H1 (cell line): Measurements from ENCODE around the gene CTIF. TPM values are rescaled to one million over a fixed set of nuclear protein-coding genes. Genes with fewer than 3 reads are reported as not detected.

Experiments
- CTCF ChIA-PET: fragments of 300-600 bp; sonication (Branson Sonifier 250); formaldehyde crosslinking; loops from one replicate; lab custom pipeline; 2021; ENCODE audit not compliant: partially characterized antibody; lab: Charles Lee
- POLR2A ChIA-PET: fragments of 300-600 bp; sonication (Branson Sonifier 250); formaldehyde crosslinking; loops from one replicate; lab custom pipeline; 2021; ENCODE audit warnings: inconsistent platforms; ENCODE audit not compliant: partially characterized antibody; lab: Charles Lee
- DNase-seq, 2 experiments: peaks; one replicate each; pipeline versions ENCODE4 v3.0.0 to v3.0.0-alpha.2; 2010 to 2022; ENCODE audit warnings: low spot score in 2 of 2, low read depth in 1 of 2, mixed read lengths in 1 of 2
- FAIRE-seq: peaks from 2 replicates; lab custom pipeline; 2011; peaks lifted over from hg19 to GRCh38; lab: Jason Lieb, UNC
- H2AFZ ChIP-seq: 2 replicates; pipeline ENCODE4 v1.8.1; 2012; ENCODE audit warnings: low read length, inconsistent platforms
- H2AK5ac ChIP-seq: 2 replicates; pipeline ENCODE4 v1.6.1; 2013; ENCODE audit warnings: low read depth, low read length
- H2BK120ac ChIP-seq: replicated peaks from 2 replicates; pipeline ENCODE3; 2013; ENCODE audit warnings: low read depth, low read length, inconsistent platforms
- H2BK12ac ChIP-seq: 2 replicates; pipeline ENCODE4 v1.6.1; 2013; ENCODE audit warnings: low read depth, low read length
- H2BK15ac ChIP-seq: 2 replicates; pipeline ENCODE4 v1.6.1; 2013; ENCODE audit warnings: low read length
- H2BK20ac ChIP-seq: 2 replicates; pipeline ENCODE4 v1.6.1; 2013; ENCODE audit warnings: low read length
- H2BK5ac ChIP-seq: 2 replicates; pipeline ENCODE4 v1.6.1; 2013; ENCODE audit warnings: low read depth, low read length
- H3K14ac ChIP-seq: 2 replicates; pipeline ENCODE4 v1.6.1; 2013; ENCODE audit warnings: inconsistent platforms; ENCODE audit not compliant: insufficient read length
- H3K18ac ChIP-seq: 2 replicates; pipeline ENCODE4 v1.6.1; 2013; ENCODE audit warnings: low read length; ENCODE audit errors: extremely low read depth
- H3K23ac ChIP-seq: 2 replicates; pipeline ENCODE4 v1.6.1; 2013; ENCODE audit warnings: inconsistent platforms; ENCODE audit not compliant: insufficient read length
- H3K23me2 ChIP-seq: 2 replicates; pipeline ENCODE4 v1.6.1; 2013; ENCODE audit warnings: low read depth, low read length
- H3K27ac ChIP-seq: 2 replicates; pipeline ENCODE4 v1.6.1; 2011; ENCODE audit warnings: low read depth, low read length, inconsistent platforms
- H3K27me3 ChIP-seq, 4 experiments: replicated peaks in 1 of 4; 1 replicate in 1 of 4; 2 replicates in 3 of 4; pipeline versions ENCODE4 v1.6.1 to v1.8.1; 2011 to 2013; ENCODE audit warnings: low read length in 3 of 4, mild to moderate bottlenecking in 3 of 4, inconsistent platforms in 2 of 4, mixed read lengths in 2 of 4, moderate library complexity in 1 of 4; ENCODE audit not compliant: control insufficient read depth in 3 of 4, insufficient read depth in 3 of 4; ENCODE audit errors: extremely low read depth in 1 of 4
- H3K36me3 ChIP-seq, 4 experiments: 2 replicates each; pipeline versions ENCODE4 v1.6.1 to v1.8.1; 2011 to 2013; ENCODE audit warnings: mild to moderate bottlenecking in 4 of 4, low read length in 3 of 4, moderate library complexity in 2 of 4, control low read depth in 1 of 4, inconsistent platforms in 1 of 4; ENCODE audit not compliant: insufficient read depth in 4 of 4, control insufficient read depth in 2 of 4
- H3K4ac ChIP-seq: replicated peaks from 2 replicates; pipeline ENCODE3; 2013; ENCODE audit warnings: low read length, low read depth, mixed read lengths, inconsistent platforms; ENCODE audit not compliant: insufficient read length
- H3K4me1 ChIP-seq, 4 experiments: replicated peaks in 1 of 4; 1 replicate in 1 of 4; 2 replicates in 3 of 4; pipeline versions ENCODE4 v1.6.1 to v1.8.1; 2011 to 2013; ENCODE audit warnings: low read length in 3 of 4, inconsistent platforms in 2 of 4, mixed read lengths in 1 of 4; ENCODE audit not compliant: insufficient read depth in 4 of 4, control insufficient read depth in 3 of 4
- H3K4me2 ChIP-seq, 2 experiments: 2 replicates each; pipeline versions ENCODE4 v1.6.1 to v1.8.1; 2011 to 2013; ENCODE audit warnings: low read depth in 2 of 2, low read length in 2 of 2, control low read depth in 1 of 2, inconsistent platforms in 1 of 2, mild to moderate bottlenecking in 1 of 2; ENCODE audit not compliant: insufficient read depth in 1 of 2
- H3K4me3 ChIP-seq, 4 experiments: fragments of 200-600, 300-600 bp in 1 of 4; sonication (generic), shearing (Covaris generic), sonication (Bioruptor Twin) in 1 of 4; 2 replicates each; pipeline versions ENCODE4 v1.5.1 to v1.8.1; 2011 to 2016; ENCODE audit warnings: low read length in 4 of 4, low read depth in 3 of 4, control low read depth in 2 of 4, inconsistent platforms in 2 of 4, mild to moderate bottlenecking in 2 of 4, mixed read lengths in 1 of 4, moderate library complexity in 1 of 4; ENCODE audit not compliant: insufficient read depth in 2 of 4; ENCODE audit errors: extremely low read depth in 1 of 4
- H3K56ac ChIP-seq: replicated peaks from 2 replicates; pipeline ENCODE3; 2013; ENCODE audit warnings: low read depth, mild to moderate bottlenecking, mixed read lengths, low read length, inconsistent platforms; ENCODE audit not compliant: insufficient read length
- H3K79me1 ChIP-seq: 2 replicates; pipeline ENCODE4 v1.6.1; 2013; ENCODE audit warnings: low read depth, low read length, control low read depth
- H3K79me2 ChIP-seq, 2 experiments: 2 replicates each; pipeline versions ENCODE4 v1.6.1 to v1.8.1; 2012 to 2013; ENCODE audit warnings: low read length in 2 of 2, mild to moderate bottlenecking in 2 of 2, inconsistent platforms in 1 of 2; ENCODE audit not compliant: insufficient read depth in 2 of 2, control insufficient read depth in 1 of 2
- H3K9ac ChIP-seq, 4 experiments: replicated peaks in 1 of 4; 1 replicate in 1 of 4; 2 replicates in 3 of 4; pipeline versions ENCODE4 v1.6.1 to v1.8.1; 2011 to 2013; ENCODE audit warnings: low read depth in 3 of 4, low read length in 3 of 4, control low read depth in 2 of 4, mild to moderate bottlenecking in 2 of 4, moderate library complexity in 2 of 4, inconsistent platforms in 1 of 4; ENCODE audit errors: extremely low read depth in 1 of 4
- H3K9me3 ChIP-seq, 2 experiments: 2 replicates each; pipeline versions ENCODE4 v1.6.1 to v1.8.1; 2012 to 2013; ENCODE audit warnings: mild to moderate bottlenecking in 2 of 2, moderate library complexity in 2 of 2, control low read depth in 1 of 2, inconsistent platforms in 1 of 2, low read depth in 1 of 2, low read length in 1 of 2, mixed read lengths in 1 of 2; ENCODE audit not compliant: insufficient read depth in 2 of 2
- H4K20me1 ChIP-seq, 2 experiments: replicated peaks in 1 of 2; 2 replicates each; pipeline versions ENCODE3 to v1.8.1; 2011 to 2013; ENCODE audit warnings: inconsistent platforms in 2 of 2, low read length in 2 of 2, mild to moderate bottlenecking in 1 of 2; ENCODE audit not compliant: insufficient read depth in 2 of 2, control insufficient read depth in 1 of 2
- H4K5ac ChIP-seq: 2 replicates; pipeline ENCODE4 v1.6.1; 2013; ENCODE audit warnings: low read length, low read depth, mixed read lengths, inconsistent platforms; ENCODE audit not compliant: insufficient read length
- H4K8ac ChIP-seq: 2 replicates; pipeline ENCODE4 v1.8.0; 2013; ENCODE audit warnings: mild to moderate bottlenecking, moderate library complexity, low read length, inconsistent platforms; ENCODE audit not compliant: insufficient read depth; ENCODE audit errors: extremely low read depth
- H4K91ac ChIP-seq: replicated peaks from 2 replicates; pipeline ENCODE3; 2013; ENCODE audit warnings: low read length, mixed read lengths, inconsistent platforms; ENCODE audit not compliant: insufficient read length
- ATF3 ChIP-seq: IDR thresholded peaks from 2 replicates; pipeline ENCODE4 v1.6.1; 2011; ENCODE audit warnings: low read depth, mild to moderate bottlenecking, low read length; ENCODE audit not compliant: insufficient read depth
- BACH1 ChIP-seq: IDR thresholded peaks from 2 replicates; pipeline ENCODE4 v1.6.1; 2012; ENCODE audit warnings: low read length, improper control_type of control experiment
- BCL11A ChIP-seq, 2 experiments: IDR thresholded peaks; one replicate each; pipeline ENCODE4 v1.6.1; 2011; ENCODE audit warnings: low read depth in 2 of 2, low read length in 2 of 2, mild to moderate bottlenecking in 2 of 2
- CEBPB ChIP-seq: IDR thresholded peaks from 2 replicates; pipeline ENCODE4 v1.6.1; 2012; ENCODE audit warnings: low read depth, low read length
- CHD2 ChIP-seq: IDR thresholded peaks from 2 replicates; pipeline ENCODE4 v1.6.1; 2012; ENCODE audit warnings: low read length, improper control_type of control experiment
- CTCF ChIP-seq, 3 experiments: IDR thresholded peaks; 1 replicate in 2 of 3; 2 replicates in 1 of 3; pipeline versions ENCODE4 v1.5.1 to v1.6.1; 2011; ENCODE audit warnings: low read length in 3 of 3, mild to moderate bottlenecking in 3 of 3, inconsistent platforms in 2 of 3, low read depth in 1 of 3, moderate library complexity in 1 of 3; ENCODE audit not compliant: insufficient read depth in 1 of 3; ENCODE audit errors: control extremely low read depth in 1 of 3
- HDAC6 ChIP-seq: IDR thresholded peaks from one replicate; pipeline ENCODE4 v1.7.1; 2012; ENCODE audit warnings: low read depth, mild to moderate bottlenecking, inconsistent platforms, low read length, moderate library complexity
- JUND ChIP-seq: IDR thresholded peaks from 2 replicates; pipeline ENCODE4 v1.6.1; 2011; ENCODE audit warnings: mild to moderate bottlenecking, improper control_type of control experiment, low read length
- RAD21 ChIP-seq, 2 experiments: IDR thresholded peaks in 1 of 2; conservative IDR thresholded peaks in 1 of 2; 2 replicates each; pipeline ENCODE4 v1.6.1; 2011; ENCODE audit warnings: low read depth in 2 of 2, low read length in 2 of 2, improper control_type of control experiment in 1 of 2, inconsistent platforms in 1 of 2, mild to moderate bottlenecking in 1 of 2, moderate library complexity in 1 of 2
- RBBP5 ChIP-seq: IDR thresholded peaks from 2 replicates; pipeline ENCODE4 v1.7.1; 2012; ENCODE audit warnings: low read depth, mild to moderate bottlenecking, inconsistent platforms, low read length, moderate library complexity, borderline replicate concordance
- SRF ChIP-seq: IDR thresholded peaks from 2 replicates; pipeline ENCODE4 v1.6.1; 2011; ENCODE audit warnings: mild to moderate bottlenecking, low read depth, low read length, moderate library complexity
- WGBS, 2 experiments: shearing (Covaris generic) in 1 of 2; methylation state at CpG; one replicate each; pipeline versions ENCODE4 v1.1.6 to v1.1.7; 2013 to 2015; ENCODE audit warnings: low lambda C conversion rate in 2 of 2, mixed read lengths in 2 of 2, inconsistent platforms in 1 of 2, low coverage in 1 of 2, missing lambda C conversion rate in 1 of 2; ENCODE audit not compliant: insufficient replicate concordance in 2 of 2, insufficient coverage in 1 of 2, insufficient read length in 1 of 2; ENCODE audit errors: extremely low coverage in 1 of 2, missing lambda C conversion rate in 1 of 2; 5-methylcytosine and 5-hydroxymethylcytosine counted together
- polyA plus RNA-seq, 7 experiments: library from polyadenylated mRNA; depleted of rRNA in 3 of 7; stranded (reverse) in 5 of 7; unstranded in 2 of 7; fragments of >200 nt in 5 of 7; fragments of 200-250 nt in 2 of 7; gene quantifications; 1 replicate in 5 of 7; 2 replicates in 1 of 7; 4 replicates in 1 of 7; pipeline versions ENCODE4 v1.2.1 to v1.2.3, GENCODE V29; 2011 to 2013; ENCODE audit warnings: missing spikeins in 2 of 7, mixed read lengths in 2 of 7
- total RNA-seq: library from RNA; stranded (reverse); fragmentation: NEBNext Ultra II Directional; extraction: Animal tissue kit (Norgen Biotek cat#: 25700); gene quantifications from 2 replicates; pipeline ENCODE4 v1.2.1, GENCODE V29; 2021

The CTIF gene
- total and polyA plus RNA-seq, 2 of the 8 experiments (the other 6 are each of a cell fraction or from before 2014, with no cell fraction given): 9.0 to 17.8 TPM

DNA sequence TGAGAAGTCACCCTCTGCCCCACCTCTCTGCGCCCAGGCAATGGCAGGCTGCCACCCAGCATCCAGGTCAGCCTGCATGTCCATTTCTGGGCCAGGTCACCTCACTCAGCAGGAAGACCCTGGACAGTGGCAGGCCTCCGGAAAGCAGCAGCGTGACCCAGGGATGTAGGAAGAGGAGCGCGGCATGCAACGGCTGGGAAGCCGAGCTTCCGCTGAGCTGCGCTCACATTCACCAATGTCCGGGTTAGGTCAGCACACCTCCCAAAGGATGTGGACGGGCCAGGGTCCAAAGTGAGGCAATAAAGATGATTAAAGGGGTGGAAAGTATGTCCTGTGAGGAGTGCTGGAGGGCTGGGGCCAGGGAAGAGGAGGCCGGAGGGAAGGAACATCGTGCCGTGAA lies 174.5 kb downstream of the CTIF start:
- Histone ChIP-seq H4K8ac (no peak overlapping the region; the same call in 1 of the 2 replicates), H3K79me1 (no peaks in the 10 kb centered on the region; the same call in 1 of the 2 replicates), H3K4me3 (no peak overlapping the region), H4K91ac (no peak overlapping the region), H2AFZ (no peak overlapping the region), H2BK5ac (no peak overlapping the region; the same call in 1 of the 2 replicates), H3K27ac (no peak overlapping the region), H3K9me3 (no peaks in the 10 kb centered on the region), H3K23me2 (no peaks in the 10 kb centered on the region), H3K79me2 (no peaks in the 10 kb centered on the region), H4K5ac (no peak overlapping the region), H2BK20ac (no peak overlapping the region), H3K14ac (no peak overlapping the region), H3K23ac (no peak overlapping the region), H3K4me1 (peaks cover 0 to 10% (median 5%) of the 10 kb centered on the region in 4 experiments; a peak in 3 of 7 replicates), H2BK12ac (no peak overlapping the region), H2AK5ac (no peak overlapping the region), H4K20me1 (peaks cover 0 to 2% of the 10 kb centered on the region in 2 experiments), H3K4ac (no peak overlapping the region), H3K4me2 (no peak overlapping the region), H3K27me3 (no peaks in the 10 kb centered on the region), H2BK120ac (no peak overlapping the region), H3K56ac (no peak overlapping the region), H3K9ac (no peak overlapping the region), H2BK15ac (no peak overlapping the region), H3K36me3 (no peaks in the 10 kb centered on the region), H3K18ac (no peak overlapping the region)
- ChIA-PET CTCF (interaction anchor here (1.5 to 4.4 kb wide), 9 partner anchors 14 to 525 kb away, joined by 3 to 24 read pairs (median 8); no protein-coding TSS in a partner anchor), POLR2A (no interaction called here)
- FAIRE-seq (no peak), DNase-seq (no peak)
- WGBS, 2 experiments: 93% methylated on average over 14 of the region's 14 CpGs; no CpG with 5 or more reads in 1 of the 2 experiments
- TF ChIP-seq BACH1 (no peak), HDAC6 (no peak), ATF3 (no peak), JUND (no peak), CTCF (IDR thresholded peaks at IDR 0.05; ENCODE audit: control extremely low read depth in 1 of 3, insufficient read depth in 1 of 3, low read depth in 1 of 3, low read length in 3 of 3) (no peak), RAD21 (IDR thresholded peaks at IDR 0.05 in 1 of 2, conservative IDR thresholded peaks at IDR 0.05 in 1 of 2; ENCODE audit: low read depth in 2 of 2, low read length in 2 of 2) (no peak), CHD2 (no peak), SRF (no peak), BCL11A (IDR thresholded peaks at IDR 0.05; ENCODE audit: low read depth in 2 of 2, low read length in 2 of 2) (no peak), CEBPB (no peak), RBBP5 (no peak)
